Left lung (tissue), 10 donors: ENCODE measurements around the gene LPCAT1. TPM values are rescaled to one million over a fixed set of nuclear protein-coding genes. Genes with fewer than 3 reads are reported as not detected.

Experiments
- ATAC-seq: fragments of 200-7000 bp; cut with Tn5 transposase; one replicate; pipeline ENCODE4 v1.9.1; 2020; ENCODE audit warnings: moderate library complexity
- DNase-seq, 4 donors: peaks; one replicate each; pipeline ENCODE4 v3.0.0-alpha.2; 2013 to 2020
- H3K27ac ChIP-seq, 2 donors: fragments of 200-600 bp; sonication (generic) in 1 of 2; one replicate each; pipeline versions ENCODE4 v1.5.0 to v1.8.0; 2020 to 2021
- H3K27me3 ChIP-seq, 2 donors: fragments of 200-600 bp; sonication (generic) in 1 of 2; one replicate each; pipeline versions ENCODE4 v1.5.0 to v1.8.0; 2020 to 2021
- H3K36me3 ChIP-seq, 2 donors: fragments of 200-600 bp; sonication (generic) in 1 of 2; one replicate each; pipeline versions ENCODE4 v1.5.0 to v1.8.0; 2020 to 2021
- H3K4me1 ChIP-seq, 2 donors: fragments of 200-600 bp; one replicate each; pipeline ENCODE4 v1.8.0; 2021
- H3K4me3 ChIP-seq, 2 donors: fragments of 200-600 bp; sonication (generic) in 1 of 2; one replicate each; pipeline versions ENCODE4 v1.5.0 to v1.8.0; 2020 to 2021; ENCODE audit warnings: mild to moderate bottlenecking in 1 of 2
- H3K9me3 ChIP-seq, 2 donors: fragments of 200-600 bp; sonication (generic) in 1 of 2; one replicate each; pipeline versions ENCODE4 v1.5.0 to v1.8.0; 2020 to 2021
- CTCF ChIP-seq, 2 donors: fragments of 200-600 bp; sonication (generic) in 1 of 2; IDR thresholded peaks; one replicate each; pipeline versions ENCODE4 v1.5.0 to v1.8.0; 2021; ENCODE audit warnings: antibody characterized with exemption in 2 of 2
- intact Hi-C, 2 donors: fragments of 100-400 bp; cut with DNase I; formaldehyde crosslinking; loops; one replicate each; pipeline versions ENCODE4 v1.11.2 to v1.14.2; 2022
- polyA plus RNA-seq, 6 donors: library from polyadenylated mRNA; unstranded; fragments of 120-200 nt; gene quantifications; one replicate each; pipeline ENCODE4 v1.2.1, GENCODE V29; 2013; ENCODE audit not compliant: insufficient read length in 6 of 6
- total RNA-seq, 2 donors: library from RNA; stranded (reverse); fragmentation: NEBNext Ultra II Directional; extraction: Animal tissue kit (Norgen Biotek cat#: 25700); gene quantifications; one replicate each; pipeline ENCODE4 v1.2.1, GENCODE V29; 2021
- donor health status: DM: no; HTN: yes; CAD: no.
- donor health status: DM: no; HTN: no; CAD: no.

The LPCAT1 gene
- total and polyA plus RNA-seq, 8 donors, result 106 to 751 (median 148) TPM

DNA sequence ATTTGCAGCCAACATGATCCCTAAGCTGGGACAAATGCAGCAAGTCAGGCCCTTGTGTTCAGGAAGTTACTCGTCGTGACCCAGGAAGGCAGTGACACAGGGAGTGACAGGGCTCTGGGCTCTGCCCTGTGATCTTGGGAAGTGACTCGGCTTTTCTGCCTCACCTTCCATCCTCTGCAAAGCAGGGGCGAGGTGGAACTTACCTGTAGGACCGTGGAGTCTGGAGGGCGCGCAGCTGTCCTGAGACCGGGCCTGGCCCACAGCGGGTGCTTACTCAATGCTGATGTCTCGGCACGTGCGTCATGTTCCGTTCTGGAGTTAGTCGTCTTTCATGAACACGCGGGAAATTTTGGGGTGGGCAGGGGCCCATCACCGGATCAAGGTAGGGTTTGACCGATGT, 22.8 kb upstream of the LPCAT1 start:
- Histone ChIP-seq H3K27ac (peak overlapping the region; percentile 71 to 74), H3K27me3 (no peaks in the 10 kb centered on the region), H3K4me3 (no peak overlapping the region), H3K9me3 (no peaks in the 10 kb centered on the region), H3K4me1 (peaks cover 4 to 11% of the 10 kb centered on the region in 2 donors), H3K36me3 (no peaks in the 10 kb centered on the region)
- ATAC-seq (peak; percentile 6), DNase-seq (no peak)
- intact Hi-C loops, result no loop called here
- TF ChIP-seq CTCF (IDR thresholded peaks at IDR 0.05), result no peak

- intact Hi-C loops, result no loop called here
- H3K27ac ChIP-seq, result peak overlapping the region; percentile 71 to 74
Measured at GRCh38 chr5:1545805-1546355, 22.1 kb upstream of the LPCAT1 start.

DNA sequence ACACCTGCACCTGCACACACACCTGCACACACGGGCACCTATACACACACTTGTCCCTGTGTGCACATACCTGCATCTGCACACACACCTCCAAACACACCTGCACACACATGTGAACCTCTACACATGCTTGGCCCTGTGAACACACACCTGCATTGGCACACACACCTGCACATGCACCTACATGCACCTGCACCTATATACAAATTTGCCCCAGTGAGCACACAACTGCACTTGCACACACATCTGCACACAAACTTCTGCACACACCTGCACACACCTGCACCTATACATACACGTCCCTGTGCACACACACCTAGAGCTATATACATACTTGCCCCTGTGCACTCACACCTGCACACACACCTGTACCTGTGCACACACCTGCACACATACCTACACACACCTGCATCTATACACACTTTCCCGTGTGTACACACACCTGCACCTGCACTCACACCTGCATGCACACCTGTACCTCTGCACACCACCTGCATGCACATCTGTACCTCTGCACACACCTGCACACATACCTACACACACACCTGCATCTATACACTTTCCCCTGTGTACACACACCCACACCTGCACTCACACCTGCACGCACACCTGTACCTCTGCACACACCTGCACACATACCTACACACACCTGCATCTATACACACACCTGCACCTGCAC, 21.5 kb upstream of the LPCAT1 start:
- ATAC-seq (no peak), DNase-seq (no peak)
- Histone ChIP-seq H3K27me3 (no peaks in the 10 kb centered on the region), H3K4me1 (peaks cover 4 to 11% of the 10 kb centered on the region in 2 donors), H3K4me3 (no peak overlapping the region), H3K9me3 (no peaks in the 10 kb centered on the region), H3K36me3 (no peaks in the 10 kb centered on the region), H3K27ac (no peak overlapping the region)
- TF ChIP-seq CTCF (IDR thresholded peaks at IDR 0.05), result no peak
- intact Hi-C loops, result no loop called here

More at GRCh38 chr5:1545805-1546355, 22.1 kb upstream of the LPCAT1 start:
- Histone ChIP-seq H3K36me3 (no peaks in the 10 kb centered on the region), H3K9me3 (no peaks in the 10 kb centered on the region), H3K27me3 (no peaks in the 10 kb centered on the region), H3K4me1 (peaks cover 4 to 11% of the 10 kb centered on the region in 2 donors), H3K4me3 (no peak overlapping the region)
- no peak for TF ChIP-seq CTCF (IDR thresholded peaks at IDR 0.05)
- DNase-seq, result peak in 1 of 4 donors; percentile 77
- peak; percentile 68 for ATAC-seq

DNA sequence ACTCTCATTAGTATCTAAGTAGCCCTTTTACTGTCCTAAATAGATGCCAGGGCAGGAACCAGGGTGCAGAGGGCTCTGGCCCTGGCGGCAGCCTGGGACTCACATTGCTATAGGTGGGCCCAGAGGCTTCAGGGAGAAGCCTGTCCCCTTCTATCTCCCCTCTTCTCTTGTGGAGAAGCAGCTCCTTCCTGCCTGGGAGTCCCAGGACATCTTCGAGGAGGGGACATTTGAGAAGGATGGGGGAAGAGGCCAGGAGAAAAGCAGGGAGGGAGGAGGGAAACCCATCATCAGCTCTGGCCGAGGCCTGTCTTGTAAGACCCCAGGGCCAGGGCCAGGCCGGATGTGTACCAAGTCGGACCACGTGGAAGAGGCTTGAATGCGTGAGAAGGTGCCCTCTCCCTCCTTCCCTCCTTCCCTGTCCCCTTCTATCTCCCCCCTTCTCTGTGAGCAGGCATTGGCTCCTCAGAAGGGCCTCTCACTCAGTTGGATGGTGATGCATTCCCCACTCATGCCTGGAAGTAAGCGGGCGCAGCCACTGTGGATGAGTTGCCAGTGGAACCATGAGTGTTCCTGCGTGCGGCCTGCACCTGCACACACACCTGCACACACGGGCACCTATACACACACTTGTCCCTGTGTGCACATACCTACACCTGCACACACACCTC, 20.7 kb upstream of the LPCAT1 start:
- Histone ChIP-seq H3K27ac (peak overlapping the region; percentile 46 to 53), H3K36me3 (no peaks in the 10 kb centered on the region), H3K4me1 (peaks cover 4 to 11% of the 10 kb centered on the region in 2 donors), H3K4me3 (no peak overlapping the region), H3K27me3 (no peaks in the 10 kb centered on the region), H3K9me3 (no peaks in the 10 kb centered on the region)
- ATAC-seq (peak; percentile 3), DNase-seq (peak in 1 of 4 donors; percentile 60)
- intact Hi-C loops, result no loop called here
- TF ChIP-seq CTCF (IDR thresholded peaks at IDR 0.05), result no peak
